GM19468 (cell line): ENCODE results near the gene PPT2.
"Not testable (repeated sequence)": the region's sequence is repeated elsewhere in the genome, so short reads cannot be mapped to it uniquely, and the experiment has no call there.

Source experiments
- ATAC-seq: cut with Tn5 transposase; IDR thresholded peaks from one replicate; pipeline ENCODE4 v1.9.1; 2021; ENCODE audit warnings: mild to moderate bottlenecking, moderate library complexity, moderate number of reproducible peaks; ENCODE audit not compliant: unreplicated experiment; ENCODE audit errors: extremely low read depth

The PPT2 gene

DNA sequence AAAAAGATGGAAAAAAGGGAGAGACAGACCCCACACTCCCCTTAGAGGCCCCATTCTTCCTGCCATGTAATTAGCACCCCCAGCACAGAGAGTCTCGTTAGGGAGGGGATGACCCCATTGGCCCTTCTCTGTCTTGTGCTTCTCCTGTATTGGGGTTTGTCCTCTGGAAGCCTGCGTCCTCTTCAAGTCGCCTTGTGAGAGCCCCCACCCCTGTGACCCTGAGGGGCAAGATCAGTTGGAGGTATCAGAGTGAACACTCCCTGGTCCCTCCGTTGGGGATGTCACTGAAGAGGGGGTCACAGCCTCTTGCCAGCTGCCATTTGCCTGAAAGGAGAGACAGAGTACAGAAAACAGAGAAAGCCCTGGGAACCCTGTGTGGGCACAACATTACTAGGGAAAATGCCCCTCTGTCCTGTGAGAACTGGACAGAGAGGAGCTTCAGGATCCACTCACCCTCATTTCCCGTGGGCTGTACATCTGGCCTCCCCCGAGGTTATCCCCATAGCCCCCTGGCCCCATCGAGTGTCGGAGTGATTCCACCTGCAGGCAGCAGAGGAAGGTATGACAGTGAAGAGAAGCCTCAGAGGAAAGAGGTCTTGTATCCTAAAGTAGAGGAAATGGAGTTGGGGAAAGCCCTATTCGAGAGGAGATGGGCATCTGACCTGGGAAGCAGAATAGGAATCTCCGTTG lies 32.4 kb downstream of the PPT2 start:
- ATAC-seq: not testable (repeated sequence)

GRCh38 chr6:32187009-32187709 lies 33.2 kb downstream of the PPT2 start:
- no peak for ATAC-seq

GRCh38 chr6:32187725-32188380 lies 33.9 kb downstream of the PPT2 start:
- not testable (repeated sequence) for ATAC-seq

DNA sequence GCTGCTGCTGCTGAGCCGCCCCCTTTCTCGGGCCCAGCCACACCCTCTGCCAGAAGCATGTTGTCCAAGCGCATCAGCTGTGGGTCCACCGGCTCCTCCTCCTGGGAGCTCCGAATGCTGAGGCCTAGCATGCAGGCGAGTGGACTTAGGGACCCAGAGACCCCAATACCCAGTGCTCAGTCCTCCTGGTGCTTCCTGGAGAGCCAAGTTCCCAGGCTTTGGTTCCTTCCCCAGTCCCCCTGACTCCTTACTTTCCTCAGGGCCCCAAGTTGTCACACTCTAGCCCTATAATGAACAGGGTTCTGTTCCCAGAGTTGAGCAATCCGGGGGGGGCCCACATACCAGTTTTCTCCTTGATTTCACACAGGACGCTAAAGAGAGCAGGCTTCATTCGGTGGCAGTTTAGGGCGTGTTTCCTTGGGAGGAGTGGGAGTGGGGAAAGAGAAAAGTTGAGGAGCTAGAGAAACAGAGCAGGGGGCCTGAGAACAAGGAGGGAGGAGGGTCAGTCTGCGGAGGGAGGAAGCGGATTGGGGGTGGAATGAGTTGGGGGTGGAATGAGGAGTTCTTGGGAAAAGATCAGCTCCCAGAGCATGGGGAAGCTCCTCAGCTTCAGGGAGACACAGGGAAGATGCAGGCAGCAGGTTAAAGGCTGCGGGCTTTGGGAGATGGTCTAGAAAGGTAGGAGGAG lies 34.6 kb downstream of the PPT2 start:
- ATAC-seq: no peak

GRCh38 chr6:32189069-32189741 lies 35.3 kb downstream of the PPT2 start:
- no peak for ATAC-seq

DNA sequence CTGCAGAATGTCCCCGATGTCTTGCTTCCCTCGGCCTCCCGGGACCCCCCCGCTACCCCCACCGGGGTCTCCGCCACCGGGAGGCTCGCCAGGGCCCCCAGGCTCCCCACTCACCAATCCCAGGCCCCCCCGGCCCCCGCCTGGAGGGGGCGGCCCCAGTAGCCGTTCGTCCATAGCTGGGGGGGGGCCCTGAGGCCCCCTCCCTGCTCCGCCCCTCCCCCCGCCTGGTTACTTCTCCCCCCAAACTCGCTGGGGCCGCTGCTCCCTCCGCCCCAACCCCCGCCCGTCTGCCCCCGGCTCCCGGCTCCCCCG lies 35.8 kb downstream of the PPT2 start:
- no peak for ATAC-seq

- ATAC-seq: no peak
Measured at GRCh38 chr6:32190054-32190851, 36.3 kb downstream of the PPT2 start, which contains the start of gene PBX2. Gene PBX2, minus strand, starts transcription at chr6:32190202. Its CDS starts 287 bp downstream, at chr6:32189915.

DNA sequence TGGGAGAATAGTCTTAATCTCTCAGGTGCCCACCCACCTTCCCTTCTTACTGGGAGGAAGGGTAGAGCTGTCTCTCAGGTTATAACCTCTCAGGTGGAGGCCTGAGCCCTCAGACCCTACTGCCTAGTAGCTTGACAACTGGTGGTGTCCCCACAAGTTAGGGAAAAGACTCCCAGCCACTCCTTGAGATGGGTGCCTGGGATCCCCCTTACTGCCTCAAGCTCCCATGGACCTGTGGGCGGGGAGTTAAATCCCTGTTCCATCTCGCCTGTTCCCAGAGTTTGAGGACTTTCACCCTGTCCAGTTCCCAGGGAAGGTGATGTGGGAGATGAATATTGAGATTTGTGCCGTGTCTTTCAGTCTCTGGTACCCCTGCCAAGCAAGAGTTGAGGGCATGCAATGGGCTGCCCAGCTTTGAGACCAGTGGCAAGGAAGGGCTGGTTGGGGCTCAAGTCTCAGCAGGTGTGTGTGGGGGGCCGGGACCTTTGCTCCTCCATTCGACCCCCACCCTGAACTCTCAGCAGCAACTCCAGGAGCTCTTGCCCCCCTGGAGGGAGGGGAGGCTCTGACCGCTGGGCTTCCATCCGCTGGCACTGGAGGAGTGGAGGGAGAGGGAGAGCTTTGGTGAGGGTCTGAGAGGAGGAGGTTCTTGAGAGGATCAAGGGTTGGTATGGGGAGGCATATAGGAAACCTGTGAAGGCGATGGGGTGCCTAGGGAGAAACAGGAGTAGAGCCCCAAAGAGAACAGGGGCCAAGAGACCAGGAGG lies 37.2 kb downstream of the PPT2 start:
- no peak for ATAC-seq

DNA sequence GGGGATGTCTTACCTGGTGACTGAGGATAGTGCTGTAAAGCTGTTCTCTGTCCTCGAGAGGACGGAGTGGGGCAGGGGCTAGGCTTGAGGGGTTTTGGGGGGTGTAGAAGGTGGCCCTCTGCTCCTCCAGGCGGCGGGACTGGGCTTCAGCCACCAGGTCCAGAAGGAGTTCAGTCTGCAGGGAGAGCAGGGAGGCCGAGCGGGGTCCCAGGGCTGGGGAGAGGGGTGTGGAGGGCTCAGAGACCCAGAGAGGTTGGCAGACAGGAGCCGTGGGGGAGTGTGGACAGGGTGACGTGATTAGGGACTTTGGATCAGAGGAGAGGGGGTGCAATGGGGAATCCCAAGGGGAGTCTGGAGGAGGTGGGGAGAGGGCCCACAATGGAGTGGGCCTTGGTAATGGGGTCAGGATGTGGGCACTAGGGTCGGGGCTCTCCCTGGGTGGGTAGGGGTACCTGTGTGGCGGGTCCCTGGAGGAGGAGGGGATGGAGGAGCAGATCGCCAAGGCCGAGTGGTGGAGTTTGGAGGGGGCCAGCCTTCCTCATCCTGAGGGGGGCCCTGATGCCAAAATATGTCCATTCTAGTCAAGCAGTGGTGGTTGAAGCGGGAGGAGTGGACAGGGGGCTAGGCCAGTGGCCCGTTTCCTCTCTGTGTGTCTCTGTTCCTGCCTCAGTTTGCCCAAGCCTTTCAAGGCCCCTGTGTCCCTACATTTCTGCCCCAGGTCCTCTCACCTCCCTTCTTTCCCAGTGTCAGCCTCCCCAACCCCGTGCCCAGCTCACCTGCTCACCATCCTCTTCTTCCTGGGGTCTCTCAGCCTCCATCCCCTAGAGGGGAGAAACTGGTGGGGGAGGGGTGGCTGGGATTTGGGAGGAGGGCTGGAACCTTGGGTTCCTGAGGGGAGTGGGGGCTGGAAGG lies 38.0 kb downstream of the PPT2 start:
- no peak for ATAC-seq

DNA sequence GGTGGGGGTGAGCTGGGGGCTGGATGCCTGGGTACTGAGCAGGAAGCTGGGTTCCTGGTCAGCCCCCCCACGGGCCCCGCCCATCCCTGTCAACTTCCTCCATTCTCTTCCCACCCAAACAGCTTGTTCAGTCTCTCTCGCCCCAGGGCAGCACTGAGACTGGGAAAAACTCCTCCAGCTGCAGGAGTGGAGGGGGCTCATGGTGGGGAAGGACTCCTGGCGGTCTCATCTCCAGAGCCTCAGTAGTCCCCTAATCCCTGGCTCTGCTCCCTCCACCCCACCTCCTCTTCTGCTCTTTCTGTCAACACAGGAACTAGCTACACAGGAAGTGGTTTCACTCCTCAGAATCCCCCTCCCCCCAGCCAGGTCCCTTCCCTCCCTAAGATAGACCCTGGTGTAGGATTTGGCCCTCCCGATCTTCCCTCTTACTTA lies 38.7 kb downstream of the PPT2 start, which contains the start of gene GPSM3:
GPSM3 (minus strand) TSS at position 36 of the 432 bp plus-strand sequence. CDS start 130 bp downstream, outside the sequence.
- no peak for ATAC-seq

- ATAC-seq: not testable (repeated sequence)
Measured at GRCh38 chr6:32193096-32193495, 39.2 kb downstream of the PPT2 start.

GRCh38 chr6:32194388-32194787 lies 40.4 kb downstream of the PPT2 start:
- no peak for ATAC-seq

GRCh38 chr6:32194825-32195651 lies 41.1 kb downstream of the PPT2 start:
- ATAC-seq: no peak

- ATAC-seq: peak; percentile 85
Measured at GRCh38 chr6:32195652-32195901, 41.6 kb downstream of the PPT2 start.

- no peak for ATAC-seq
Measured at GRCh38 chr6:32195902-32196681, 42.2 kb downstream of the PPT2 start.
